H1 (cell line): ENCODE data around the gene GPR25. TPM values are rescaled to one million over a fixed set of nuclear protein-coding genes. Genes with fewer than 3 reads are reported as not detected.

Experiments used
- CTCF ChIA-PET: fragments of 300-600 bp; sonication (Branson Sonifier 250); formaldehyde crosslinking; loops from one replicate; lab custom pipeline; 2021; ENCODE audit not compliant: partially characterized antibody; lab: Charles Lee
- POLR2A ChIA-PET: fragments of 300-600 bp; sonication (Branson Sonifier 250); formaldehyde crosslinking; loops from one replicate; lab custom pipeline; 2021; ENCODE audit warnings: inconsistent platforms; ENCODE audit not compliant: partially characterized antibody; lab: Charles Lee
- DNase-seq, 2 experiments: peaks; one replicate each; pipeline versions ENCODE4 v3.0.0 to v3.0.0-alpha.2; 2010 to 2022; ENCODE audit warnings: low spot score in 2 of 2, low read depth in 1 of 2, mixed read lengths in 1 of 2
- FAIRE-seq: peaks from 2 replicates; lab custom pipeline; 2011; peaks lifted over from hg19 to GRCh38; lab: Jason Lieb, UNC
- H2AFZ ChIP-seq: 2 replicates; pipeline ENCODE4 v1.8.1; 2012; ENCODE audit warnings: low read length, inconsistent platforms
- H2AK5ac ChIP-seq: 2 replicates; pipeline ENCODE4 v1.6.1; 2013; ENCODE audit warnings: low read depth, low read length
- H2BK120ac ChIP-seq: replicated peaks from 2 replicates; pipeline ENCODE3; 2013; ENCODE audit warnings: low read depth, low read length, inconsistent platforms
- H2BK12ac ChIP-seq: 2 replicates; pipeline ENCODE4 v1.6.1; 2013; ENCODE audit warnings: low read depth, low read length
- H2BK15ac ChIP-seq: 2 replicates; pipeline ENCODE4 v1.6.1; 2013; ENCODE audit warnings: low read length
- H2BK20ac ChIP-seq: 2 replicates; pipeline ENCODE4 v1.6.1; 2013; ENCODE audit warnings: low read length
- H2BK5ac ChIP-seq: 2 replicates; pipeline ENCODE4 v1.6.1; 2013; ENCODE audit warnings: low read depth, low read length
- H3K14ac ChIP-seq: 2 replicates; pipeline ENCODE4 v1.6.1; 2013; ENCODE audit warnings: inconsistent platforms; ENCODE audit not compliant: insufficient read length
- H3K18ac ChIP-seq: 2 replicates; pipeline ENCODE4 v1.6.1; 2013; ENCODE audit warnings: low read length; ENCODE audit errors: extremely low read depth
- H3K23ac ChIP-seq: 2 replicates; pipeline ENCODE4 v1.6.1; 2013; ENCODE audit warnings: inconsistent platforms; ENCODE audit not compliant: insufficient read length
- H3K23me2 ChIP-seq: 2 replicates; pipeline ENCODE4 v1.6.1; 2013; ENCODE audit warnings: low read depth, low read length
- H3K27ac ChIP-seq: 2 replicates; pipeline ENCODE4 v1.6.1; 2011; ENCODE audit warnings: low read depth, low read length, inconsistent platforms
- H3K27me3 ChIP-seq, 4 experiments: replicated peaks in 1 of 4; 1 replicate in 1 of 4; 2 replicates in 3 of 4; pipeline versions ENCODE4 v1.6.1 to v1.8.1; 2011 to 2013; ENCODE audit warnings: low read length in 3 of 4, mild to moderate bottlenecking in 3 of 4, inconsistent platforms in 2 of 4, mixed read lengths in 2 of 4, moderate library complexity in 1 of 4; ENCODE audit not compliant: control insufficient read depth in 3 of 4, insufficient read depth in 3 of 4; ENCODE audit errors: extremely low read depth in 1 of 4
- H3K36me3 ChIP-seq, 4 experiments: 2 replicates each; pipeline versions ENCODE4 v1.6.1 to v1.8.1; 2011 to 2013; ENCODE audit warnings: mild to moderate bottlenecking in 4 of 4, low read length in 3 of 4, moderate library complexity in 2 of 4, control low read depth in 1 of 4, inconsistent platforms in 1 of 4; ENCODE audit not compliant: insufficient read depth in 4 of 4, control insufficient read depth in 2 of 4
- H3K4ac ChIP-seq: replicated peaks from 2 replicates; pipeline ENCODE3; 2013; ENCODE audit warnings: low read length, low read depth, mixed read lengths, inconsistent platforms; ENCODE audit not compliant: insufficient read length
- H3K4me1 ChIP-seq, 4 experiments: replicated peaks in 1 of 4; 1 replicate in 1 of 4; 2 replicates in 3 of 4; pipeline versions ENCODE4 v1.6.1 to v1.8.1; 2011 to 2013; ENCODE audit warnings: low read length in 3 of 4, inconsistent platforms in 2 of 4, mixed read lengths in 1 of 4; ENCODE audit not compliant: insufficient read depth in 4 of 4, control insufficient read depth in 3 of 4
- H3K4me2 ChIP-seq, 2 experiments: 2 replicates each; pipeline versions ENCODE4 v1.6.1 to v1.8.1; 2011 to 2013; ENCODE audit warnings: low read depth in 2 of 2, low read length in 2 of 2, control low read depth in 1 of 2, inconsistent platforms in 1 of 2, mild to moderate bottlenecking in 1 of 2; ENCODE audit not compliant: insufficient read depth in 1 of 2
- H3K4me3 ChIP-seq, 4 experiments: fragments of 200-600, 300-600 bp in 1 of 4; sonication (generic), shearing (Covaris generic), sonication (Bioruptor Twin) in 1 of 4; 2 replicates each; pipeline versions ENCODE4 v1.5.1 to v1.8.1; 2011 to 2016; ENCODE audit warnings: low read length in 4 of 4, low read depth in 3 of 4, control low read depth in 2 of 4, inconsistent platforms in 2 of 4, mild to moderate bottlenecking in 2 of 4, mixed read lengths in 1 of 4, moderate library complexity in 1 of 4; ENCODE audit not compliant: insufficient read depth in 2 of 4; ENCODE audit errors: extremely low read depth in 1 of 4
- H3K56ac ChIP-seq: replicated peaks from 2 replicates; pipeline ENCODE3; 2013; ENCODE audit warnings: low read depth, mild to moderate bottlenecking, mixed read lengths, low read length, inconsistent platforms; ENCODE audit not compliant: insufficient read length
- H3K79me1 ChIP-seq: 2 replicates; pipeline ENCODE4 v1.6.1; 2013; ENCODE audit warnings: low read depth, low read length, control low read depth
- H3K79me2 ChIP-seq, 2 experiments: 2 replicates each; pipeline versions ENCODE4 v1.6.1 to v1.8.1; 2012 to 2013; ENCODE audit warnings: low read length in 2 of 2, mild to moderate bottlenecking in 2 of 2, inconsistent platforms in 1 of 2; ENCODE audit not compliant: insufficient read depth in 2 of 2, control insufficient read depth in 1 of 2
- H3K9ac ChIP-seq, 4 experiments: replicated peaks in 1 of 4; 1 replicate in 1 of 4; 2 replicates in 3 of 4; pipeline versions ENCODE4 v1.6.1 to v1.8.1; 2011 to 2013; ENCODE audit warnings: low read depth in 3 of 4, low read length in 3 of 4, control low read depth in 2 of 4, mild to moderate bottlenecking in 2 of 4, moderate library complexity in 2 of 4, inconsistent platforms in 1 of 4; ENCODE audit errors: extremely low read depth in 1 of 4
- H3K9me3 ChIP-seq, 2 experiments: 2 replicates each; pipeline versions ENCODE4 v1.6.1 to v1.8.1; 2012 to 2013; ENCODE audit warnings: mild to moderate bottlenecking in 2 of 2, moderate library complexity in 2 of 2, control low read depth in 1 of 2, inconsistent platforms in 1 of 2, low read depth in 1 of 2, low read length in 1 of 2, mixed read lengths in 1 of 2; ENCODE audit not compliant: insufficient read depth in 2 of 2
- H4K20me1 ChIP-seq, 2 experiments: replicated peaks in 1 of 2; 2 replicates each; pipeline versions ENCODE3 to v1.8.1; 2011 to 2013; ENCODE audit warnings: inconsistent platforms in 2 of 2, low read length in 2 of 2, mild to moderate bottlenecking in 1 of 2; ENCODE audit not compliant: insufficient read depth in 2 of 2, control insufficient read depth in 1 of 2
- H4K5ac ChIP-seq: 2 replicates; pipeline ENCODE4 v1.6.1; 2013; ENCODE audit warnings: low read length, low read depth, mixed read lengths, inconsistent platforms; ENCODE audit not compliant: insufficient read length
- H4K8ac ChIP-seq: 2 replicates; pipeline ENCODE4 v1.8.0; 2013; ENCODE audit warnings: mild to moderate bottlenecking, moderate library complexity, low read length, inconsistent platforms; ENCODE audit not compliant: insufficient read depth; ENCODE audit errors: extremely low read depth
- H4K91ac ChIP-seq: replicated peaks from 2 replicates; pipeline ENCODE3; 2013; ENCODE audit warnings: low read length, mixed read lengths, inconsistent platforms; ENCODE audit not compliant: insufficient read length
- KDM4A ChIP-seq: IDR thresholded peaks from one replicate; pipeline ENCODE4 v1.7.1; 2012; ENCODE audit warnings: low read depth, mild to moderate bottlenecking, moderate library complexity, low read length, inconsistent platforms; ENCODE audit not compliant: severe bottlenecking
- WGBS, 2 experiments: shearing (Covaris generic) in 1 of 2; methylation state at CpG; one replicate each; pipeline versions ENCODE4 v1.1.6 to v1.1.7; 2013 to 2015; ENCODE audit warnings: low lambda C conversion rate in 2 of 2, mixed read lengths in 2 of 2, inconsistent platforms in 1 of 2, low coverage in 1 of 2, missing lambda C conversion rate in 1 of 2; ENCODE audit not compliant: insufficient replicate concordance in 2 of 2, insufficient coverage in 1 of 2, insufficient read length in 1 of 2; ENCODE audit errors: extremely low coverage in 1 of 2, missing lambda C conversion rate in 1 of 2; 5-methylcytosine and 5-hydroxymethylcytosine counted together
- polyA plus RNA-seq, 7 experiments: library from polyadenylated mRNA; depleted of rRNA in 3 of 7; stranded (reverse) in 5 of 7; unstranded in 2 of 7; fragments of >200 nt in 5 of 7; fragments of 200-250 nt in 2 of 7; gene quantifications; 1 replicate in 5 of 7; 2 replicates in 1 of 7; 4 replicates in 1 of 7; pipeline versions ENCODE4 v1.2.1 to v1.2.3, GENCODE V29; 2011 to 2013; ENCODE audit warnings: missing spikeins in 2 of 7, mixed read lengths in 2 of 7
- total RNA-seq: library from RNA; stranded (reverse); fragmentation: NEBNext Ultra II Directional; extraction: Animal tissue kit (Norgen Biotek cat#: 25700); gene quantifications from 2 replicates; pipeline ENCODE4 v1.2.1, GENCODE V29; 2021
- TF ChIP-seq, protein P1 (sequence below), 3 experiments: IDR thresholded peaks; 1 replicate in 2 of 3; 2 replicates in 1 of 3; pipeline versions ENCODE4 v1.5.1 to v1.6.1; 2011; ENCODE audit warnings: low read length in 3 of 3, mild to moderate bottlenecking in 3 of 3, inconsistent platforms in 2 of 3, low read depth in 1 of 3, moderate library complexity in 1 of 3; ENCODE audit not compliant: insufficient read depth in 1 of 3; ENCODE audit errors: control extremely low read depth in 1 of 3

Gene GPR25
- total and polyA plus RNA-seq, 2 of the 8 experiments (the other 6 are each of a cell fraction or from before 2014, with no cell fraction given): not detected

- H3K36me3 ChIP-seq: peaks cover 0 to 12% (median 1%) of the 10 kb centered on the region in 4 experiments; a peak in 2 of 8 replicates
- H4K8ac ChIP-seq: no peak overlapping the region
- H3K4me2 ChIP-seq: no peak overlapping the region
- H3K9ac ChIP-seq: no peak overlapping the region
- no peak overlapping the region for H2BK15ac ChIP-seq
- no peak overlapping the region for H2AFZ ChIP-seq
- H2BK12ac ChIP-seq: no peak overlapping the region
- no peaks in the 10 kb centered on the region for H3K23me2 ChIP-seq
- H3K79me1 ChIP-seq: no peaks in the 10 kb centered on the region
- no peak overlapping the region for H2AK5ac ChIP-seq
- no peaks in the 10 kb centered on the region for H3K27me3 ChIP-seq
- POLR2A ChIA-PET: no interaction called here
- no peak overlapping the region for H2BK20ac ChIP-seq
- H3K56ac ChIP-seq: no peak overlapping the region
- no peak overlapping the region for H3K23ac ChIP-seq
- H4K20me1 ChIP-seq: no peaks in the 10 kb centered on the region
- H3K18ac ChIP-seq: no peak overlapping the region
- no peak overlapping the region for H4K5ac ChIP-seq
- H2BK5ac ChIP-seq: no peak overlapping the region
- no peak overlapping the region for H3K27ac ChIP-seq
- no peak for DNase-seq
- H3K14ac ChIP-seq: no peak overlapping the region
- no peak for FAIRE-seq
- no peaks in the 10 kb centered on the region for H3K9me3 ChIP-seq
- CTCF ChIA-PET: interaction anchor here (0.6 to 3.2 kb wide), 3 partner anchors 9 to 217 kb away, joined by 3 to 9 read pairs (median 3); partner anchors contain the start of gene KIF14
- WGBS, 2 experiments: 77% methylated on average over 2 of the region's 2 CpGs; no CpG with 5 or more reads in 1 of the 2 experiments
- H3K4ac ChIP-seq: no peak overlapping the region
- TF ChIP-seq KDM4A: no peak
- TF ChIP-seq, protein P1, sequence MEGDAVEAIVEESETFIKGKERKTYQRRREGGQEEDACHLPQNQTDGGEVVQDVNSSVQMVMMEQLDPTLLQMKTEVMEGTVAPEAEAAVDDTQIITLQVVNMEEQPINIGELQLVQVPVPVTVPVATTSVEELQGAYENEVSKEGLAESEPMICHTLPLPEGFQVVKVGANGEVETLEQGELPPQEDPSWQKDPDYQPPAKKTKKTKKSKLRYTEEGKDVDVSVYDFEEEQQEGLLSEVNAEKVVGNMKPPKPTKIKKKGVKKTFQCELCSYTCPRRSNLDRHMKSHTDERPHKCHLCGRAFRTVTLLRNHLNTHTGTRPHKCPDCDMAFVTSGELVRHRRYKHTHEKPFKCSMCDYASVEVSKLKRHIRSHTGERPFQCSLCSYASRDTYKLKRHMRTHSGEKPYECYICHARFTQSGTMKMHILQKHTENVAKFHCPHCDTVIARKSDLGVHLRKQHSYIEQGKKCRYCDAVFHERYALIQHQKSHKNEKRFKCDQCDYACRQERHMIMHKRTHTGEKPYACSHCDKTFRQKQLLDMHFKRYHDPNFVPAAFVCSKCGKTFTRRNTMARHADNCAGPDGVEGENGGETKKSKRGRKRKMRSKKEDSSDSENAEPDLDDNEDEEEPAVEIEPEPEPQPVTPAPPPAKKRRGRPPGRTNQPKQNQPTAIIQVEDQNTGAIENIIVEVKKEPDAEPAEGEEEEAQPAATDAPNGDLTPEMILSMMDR (IDR thresholded peaks at IDR 0.05; ENCODE audit: control extremely low read depth in 1 of 3, insufficient read depth in 1 of 3, low read depth in 1 of 3, low read length in 3 of 3): peak in 1 of 3 experiments; percentile 18; a peak in 2 of 4 replicates
- H3K4me3 ChIP-seq: no peak overlapping the region
- no peaks in the 10 kb centered on the region for H3K4me1 ChIP-seq
- no peak overlapping the region for H4K91ac ChIP-seq
- no peaks in the 10 kb centered on the region for H3K79me2 ChIP-seq
- no peak overlapping the region for H2BK120ac ChIP-seq
Observed at GRCh38 chr1:200837931-200838571, 34.7 kb upstream of the GPR25 start.
